HepG2 (cell line): ENCODE measurements around the gene GLB1L. TPM values are rescaled to one million over a fixed set of nuclear protein-coding genes. Genes with fewer than 3 reads are reported as not detected.

Experiments
- ATF7-NPFF ChIP-seq: sonication (generic); formaldehyde crosslinking; IDR thresholded peaks from 2 replicates; pipeline ENCODE4 v1.8.1; 2023; ENCODE audit warnings: mild to moderate bottlenecking, low read depth, missing genetic modification reagents, moderate library complexity
- ELF1 ChIP-seq: sonication (generic); formaldehyde crosslinking; IDR thresholded peaks from 2 replicates; pipeline ENCODE4 v1.4.0; 2020; ENCODE audit warnings: missing genetic modification reagents
- ETV5 ChIP-seq: IDR thresholded peaks from 2 replicates; pipeline ENCODE4 v1.6.1; 2018; ENCODE audit warnings: missing biosample characterization, missing genetic modification reagents, inconsistent platforms, borderline replicate concordance
- FOSL2 ChIP-seq: sonication (generic); formaldehyde crosslinking; IDR thresholded peaks from 2 replicates; pipeline ENCODE4 v1.4.0; 2020; ENCODE audit warnings: missing genetic modification reagents
- HMGA1 ChIP-seq: sonication (generic); formaldehyde crosslinking; conservative IDR thresholded peaks from 2 replicates; pipeline ENCODE4 v1.4.0; 2020; ENCODE audit warnings: missing genetic modification reagents
- HOXA3 ChIP-seq: sonication (generic); formaldehyde crosslinking; IDR thresholded peaks from 2 replicates; pipeline ENCODE4 v1.5.0; 2020; ENCODE audit warnings: missing genetic modification reagents
- ISX ChIP-seq: sonication (generic); formaldehyde crosslinking; conservative IDR thresholded peaks from 2 replicates; pipeline ENCODE4 v1.5.0; 2020; ENCODE audit warnings: missing genetic modification reagents
- MEF2D ChIP-seq: sonication (generic); formaldehyde crosslinking; IDR thresholded peaks from 2 replicates; pipeline ENCODE4 v1.5.1; 2020; ENCODE audit warnings: mild to moderate bottlenecking, missing genetic modification reagents
- MEIS1 ChIP-seq: sonication (generic); formaldehyde crosslinking; IDR thresholded peaks from 2 replicates; pipeline ENCODE4 v1.9.0; 2021; ENCODE audit warnings: mild to moderate bottlenecking, missing genetic modification reagents, moderate library complexity, borderline replicate concordance
- NAIF1 ChIP-seq: sonication (generic); formaldehyde crosslinking; IDR thresholded peaks from 2 replicates; pipeline ENCODE4 v1.5.0; 2020; ENCODE audit warnings: mild to moderate bottlenecking, missing genetic modification reagents, borderline replicate concordance
- PATZ1 ChIP-seq: sonication (generic); formaldehyde crosslinking; IDR thresholded peaks from 2 replicates; pipeline ENCODE4 v1.4.0; 2020; ENCODE audit warnings: missing genetic modification reagents
- RBAK ChIP-seq: sonication (generic); formaldehyde crosslinking; IDR thresholded peaks from 2 replicates; pipeline ENCODE4 v1.5.1; 2020; ENCODE audit warnings: mild to moderate bottlenecking, missing genetic modification reagents
- RFX1 ChIP-seq: fragments of 450-650 bp; IDR thresholded peaks from 2 replicates; pipeline ENCODE4 v1.6.1; 2017
- RORA ChIP-seq: sonication (generic); formaldehyde crosslinking; IDR thresholded peaks from 2 replicates; pipeline ENCODE4 v1.5.0; 2020; ENCODE audit warnings: mild to moderate bottlenecking, missing genetic modification reagents, moderate library complexity
- SALL1 ChIP-seq: sonication (generic); formaldehyde crosslinking; IDR thresholded peaks from 2 replicates; pipeline ENCODE4 v1.8.0; 2022; ENCODE audit warnings: mild to moderate bottlenecking, missing genetic modification reagents
- SOX5 ChIP-seq: IDR thresholded peaks from 2 replicates; pipeline ENCODE4 v1.6.1; 2016; ENCODE audit warnings: borderline replicate concordance
- SRF ChIP-seq: IDR thresholded peaks from 2 replicates; pipeline ENCODE4 v1.6.1; 2011; ENCODE audit warnings: mild to moderate bottlenecking, low read depth, low read length, moderate library complexity
- TOE1 ChIP-seq: sonication (generic); formaldehyde crosslinking; IDR thresholded peaks from 2 replicates; pipeline ENCODE4 v1.4.0; 2020; ENCODE audit warnings: mild to moderate bottlenecking, missing genetic modification reagents
- ZBTB1 ChIP-seq: sonication (generic); formaldehyde crosslinking; IDR thresholded peaks from 2 replicates; pipeline ENCODE4 v1.4.0; 2020; ENCODE audit warnings: missing genetic modification reagents, borderline replicate concordance
- ZMYM2 ChIP-seq: sonication (generic); formaldehyde crosslinking; IDR thresholded peaks from 2 replicates; pipeline ENCODE4 v1.8.0; 2022; ENCODE audit warnings: mild to moderate bottlenecking, missing genetic modification reagents
- ZNF558 ChIP-seq: sonication (generic); formaldehyde crosslinking; IDR thresholded peaks from 2 replicates; pipeline ENCODE4 v1.9.0; 2022; ENCODE audit warnings: mild to moderate bottlenecking, missing genetic modification reagents, borderline replicate concordance
- ZNF580 ChIP-seq: IDR thresholded peaks from 2 replicates; pipeline ENCODE4 v1.6.1; 2016; ENCODE audit warnings: low read depth, borderline replicate concordance
- ZNF597 ChIP-seq: sonication (generic); formaldehyde crosslinking; IDR thresholded peaks from 2 replicates; pipeline ENCODE4 v1.5.0; 2020; ENCODE audit warnings: missing genetic modification reagents
- ZNF761 ChIP-seq: sonication (generic); formaldehyde crosslinking; conservative IDR thresholded peaks from 2 replicates; pipeline ENCODE4 v1.4.0; 2020; ENCODE audit warnings: mild to moderate bottlenecking, missing genetic modification reagents
- ZNF792 ChIP-seq: IDR thresholded peaks from 2 replicates; pipeline ENCODE4 v1.6.1; 2016
- polyA plus RNA-seq, 8 experiments: library from polyadenylated mRNA; depleted of rRNA in 3 of 8; stranded (reverse) in 7 of 8; unstranded in 1 of 8; fragments of >200 nt; fragmentation: Illumina TruSeq in 4 of 8; extraction: Trizol in 4 of 8; gene quantifications; 2 replicates each; pipeline versions ENCODE4 v1.2.1 to v1.2.3, GENCODE V29; 2011 to 2016; ENCODE audit warnings: low read depth in 4 of 8, missing spikeins in 1 of 8, mixed read lengths in 1 of 8; ENCODE audit not compliant: insufficient read depth in 1 of 8
- total RNA-seq, 5 experiments: library from RNA; depleted of rRNA; stranded (reverse); fragments of >200 nt; fragmentation: Illumina TruSeq; extraction: Trizol; gene quantifications; 2 replicates each; pipeline ENCODE4 v1.2.3, GENCODE V29; 2016; ENCODE audit warnings: low read depth in 1 of 5
- TF ChIP-seq, protein P1 (sequence below): sonication (generic); formaldehyde crosslinking; IDR thresholded peaks from 2 replicates; pipeline ENCODE4 v1.5.0; 2020; ENCODE audit warnings: mild to moderate bottlenecking, missing genetic modification reagents
- TF ChIP-seq, protein P2 (sequence below): IDR thresholded peaks from 2 replicates; pipeline ENCODE4 v1.6.1; 2012; ENCODE audit warnings: inconsistent platforms

Gene GLB1L
- total and polyA plus RNA-seq, 2 of the 13 experiments (the other 11 are each of a cell fraction or from before 2014, with no cell fraction given) = 6.8 to 7.3 TPM

DNA sequence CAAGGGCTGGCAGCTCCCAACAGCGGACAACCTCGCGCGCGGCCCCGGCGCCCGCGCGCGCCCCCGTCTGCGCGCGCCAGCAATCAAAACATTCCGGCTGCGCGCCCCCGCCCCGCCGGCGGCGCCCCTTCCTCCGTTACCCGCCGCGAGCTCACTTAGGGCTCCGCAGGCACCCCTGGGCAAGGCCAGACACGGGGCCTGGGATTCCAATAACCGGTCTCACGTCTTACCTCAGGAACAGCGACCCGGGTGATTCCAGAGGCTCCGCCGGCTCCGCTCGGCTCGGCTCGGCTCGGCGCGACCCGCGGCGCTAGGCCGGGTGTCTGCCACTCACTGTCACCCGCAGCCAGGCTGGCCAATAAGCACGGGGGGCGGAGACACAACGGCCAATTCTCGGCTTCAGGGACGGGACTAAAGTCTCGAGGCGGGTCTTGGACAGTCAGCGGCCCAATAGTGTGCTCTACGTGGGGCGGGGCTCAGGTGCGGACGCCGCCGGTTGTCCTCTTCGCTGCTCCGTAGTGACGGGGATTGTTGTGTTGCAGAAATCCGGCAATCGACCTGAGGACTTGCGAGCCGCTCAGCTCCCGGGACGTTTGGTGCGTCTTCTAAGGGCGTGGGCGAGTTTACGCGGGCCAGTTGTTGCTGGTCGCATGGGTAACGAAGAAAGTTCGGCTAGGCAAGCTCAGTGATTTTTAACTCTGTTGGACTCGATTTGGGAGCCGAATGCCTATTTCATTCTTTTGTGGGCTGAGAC is 15.8 kb downstream of the GLB1L start, which contains the start of the genes ANKZF1 and ATG9A (continued):
- TF ChIP-seq ZNF597 (CRISPR knock-in tag) (no peak), NAIF1 (CRISPR knock-in tag) (no peak; the same call in 1 of the 2 replicates), ATF7-NPFF (peak; percentile 48; the same call in 1 of the 2 replicates), HOXA3 (peak; percentile 80), ZNF558 (CRISPR knock-in tag) (peak; percentile 92; the same call in 1 of the 2 replicates), ZMYM2 (CRISPR knock-in tag) (0 out of 2 replicates have a peak, but pooled peaks have one; percentile 46), ZNF580 (CRISPR knock-in tag) (no peak), ZNF761 (no peak), ELF1 (CRISPR knock-in tag) (0 out of 2 replicates have a peak, but pooled peaks have one; percentile 51), RBAK (CRISPR knock-in tag) (no peak), ETV5 (CRISPR knock-in tag) (no peak; the same call in none of the 2 replicates), ZNF792 (CRISPR knock-in tag) (no peak), TOE1 (CRISPR knock-in tag) (no peak), RFX1 (no peak; the same call in 1 of the 2 replicates), SALL1 (peak; percentile 75), FOSL2 (CRISPR knock-in tag) (peak; percentile 64), SRF (peak; percentile 40; the same call in 1 of the 2 replicates), MEIS1 (CRISPR knock-in tag) (0 out of 2 replicates have a peak, but pooled peaks have one; percentile 8), PATZ1 (peak; percentile 15; the same call in 1 of the 2 replicates), MEF2D (peak; percentile 80; the same call in 1 of the 2 replicates), ZBTB1 (CRISPR knock-in tag) (no peak), HMGA1 (CRISPR knock-in tag) (no peak), ISX (CRISPR knock-in tag) (no peak), SOX5 (peak; percentile 53), RORA (no peak)
- TF ChIP-seq, protein P1, sequence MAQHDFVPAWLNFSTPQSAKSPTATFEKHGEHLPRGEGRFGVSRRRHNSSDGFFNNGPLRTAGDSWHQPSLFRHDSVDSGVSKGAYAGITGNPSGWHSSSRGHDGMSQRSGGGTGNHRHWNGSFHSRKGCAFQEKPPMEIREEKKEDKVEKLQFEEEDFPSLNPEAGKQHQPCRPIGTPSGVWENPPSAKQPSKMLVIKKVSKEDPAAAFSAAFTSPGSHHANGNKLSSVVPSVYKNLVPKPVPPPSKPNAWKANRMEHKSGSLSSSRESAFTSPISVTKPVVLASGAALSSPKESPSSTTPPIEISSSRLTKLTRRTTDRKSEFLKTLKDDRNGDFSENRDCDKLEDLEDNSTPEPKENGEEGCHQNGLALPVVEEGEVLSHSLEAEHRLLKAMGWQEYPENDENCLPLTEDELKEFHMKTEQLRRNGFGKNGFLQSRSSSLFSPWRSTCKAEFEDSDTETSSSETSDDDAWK (CRISPR knock-in tag) = no peak
- TF ChIP-seq, protein P2, sequence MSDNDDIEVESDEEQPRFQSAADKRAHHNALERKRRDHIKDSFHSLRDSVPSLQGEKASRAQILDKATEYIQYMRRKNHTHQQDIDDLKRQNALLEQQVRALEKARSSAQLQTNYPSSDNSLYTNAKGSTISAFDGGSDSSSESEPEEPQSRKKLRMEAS = no peak; the same call in 1 of the 2 replicates
